ENCODE results near the gene ARHGEF17. TPM values are rescaled to one million over a fixed set of nuclear protein-coding genes. Genes with fewer than 3 reads are reported as not detected.

ARHGEF17 gene
- polyA plus RNA-seq, 3 donors, result 0.16 to 1.2 (median 0.55) TPM

DNA sequence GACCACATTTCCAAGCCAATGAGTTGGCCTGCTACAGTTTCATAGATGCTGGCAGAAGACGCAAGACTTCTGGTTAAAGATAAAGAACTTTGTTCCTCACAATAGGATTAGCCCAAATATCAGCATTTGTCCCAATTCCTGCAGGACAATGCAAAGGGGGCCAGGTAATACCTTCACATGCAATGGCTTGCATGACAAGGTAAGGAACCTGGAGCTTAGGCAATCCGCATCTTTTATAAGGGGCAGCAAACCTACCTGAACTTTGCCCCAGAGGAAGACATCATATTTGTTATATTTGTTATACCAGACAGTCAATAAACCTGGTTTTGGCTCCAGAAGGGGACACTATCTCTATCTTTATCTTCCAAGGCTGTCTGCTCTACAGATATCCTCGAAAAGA is 30.6 kb upstream of the ARHGEF17 start:
- no peaks in the 10 kb centered on the region for H3K9me3 Mint-ChIP-seq
- Histone ChIP-seq H3K79me2 (ENCODE audit: insufficient read depth, low read length) (no peaks in the 10 kb centered on the region), H3K36me3 (replicated peaks in 1 of 2; ENCODE audit: control insufficient read depth in 1 of 2, insufficient read depth in 2 of 2, low read length in 2 of 2) (no peaks in the 10 kb centered on the region), H3K27me3 (ENCODE audit: control insufficient read depth in 2 of 2, insufficient read depth in 2 of 2, low read length in 2 of 2) (no peaks in the 10 kb centered on the region), H3K4me1 (ENCODE audit: control insufficient read depth in 1 of 2, insufficient read depth in 2 of 2, low read length in 2 of 2) (peaks cover 62 to 67% of the 10 kb centered on the region in 2 donors), H3K9me3 (replicated peaks in 1 of 2; ENCODE audit: control insufficient read depth in 1 of 2, insufficient read depth in 1 of 2, low read length in 2 of 2) (no peaks in the 10 kb centered on the region), H3K4me2 (replicated peaks; ENCODE audit: extremely low read depth, low read length, poor library complexity, severe bottlenecking) (no peak overlapping the region), H4K20me1 (ENCODE audit: insufficient read depth, low read length) (no peaks in the 10 kb centered on the region), H3K9ac (ENCODE audit: insufficient read depth, low read length, poor library complexity, severe bottlenecking) (no peak overlapping the region), H3K4me3 (replicated peaks in 1 of 3; ENCODE audit: low read depth in 2 of 3, low read length in 3 of 3) (no peak overlapping the region), H2AFZ (ENCODE audit: insufficient read depth, low read depth, low read length, poor library complexity, severe bottlenecking) (no peak overlapping the region), H3K27ac (ENCODE audit: low read depth in 1 of 2, low read length in 2 of 2) (no peak overlapping the region)
- peaks cover 63% of the 10 kb centered on the region for H3K4me1 Mint-ChIP-seq
- H3K27me3 Mint-ChIP-seq (ENCODE audit: low read depth in 3 of 3), result peaks cover 0 to 7% (median 2%) of the 10 kb centered on the region in 3 donors
- 100% methylated on average over 1 of the region's 3 CpGs for WGBS (ENCODE audit: insufficient coverage)
- intact Hi-C loops (cut with micrococcal nuclease), result no loop called here
- H3K27ac Mint-ChIP-seq, result no peak overlapping the region
- no peak overlapping the region for H3K4me3 Mint-ChIP-seq
- DNase-seq, result no peak
- H3K36me3 Mint-ChIP-seq, result peaks cover 2 to 10% of the 10 kb centered on the region in 2 donors
- TF ChIP-seq, protein P1, sequence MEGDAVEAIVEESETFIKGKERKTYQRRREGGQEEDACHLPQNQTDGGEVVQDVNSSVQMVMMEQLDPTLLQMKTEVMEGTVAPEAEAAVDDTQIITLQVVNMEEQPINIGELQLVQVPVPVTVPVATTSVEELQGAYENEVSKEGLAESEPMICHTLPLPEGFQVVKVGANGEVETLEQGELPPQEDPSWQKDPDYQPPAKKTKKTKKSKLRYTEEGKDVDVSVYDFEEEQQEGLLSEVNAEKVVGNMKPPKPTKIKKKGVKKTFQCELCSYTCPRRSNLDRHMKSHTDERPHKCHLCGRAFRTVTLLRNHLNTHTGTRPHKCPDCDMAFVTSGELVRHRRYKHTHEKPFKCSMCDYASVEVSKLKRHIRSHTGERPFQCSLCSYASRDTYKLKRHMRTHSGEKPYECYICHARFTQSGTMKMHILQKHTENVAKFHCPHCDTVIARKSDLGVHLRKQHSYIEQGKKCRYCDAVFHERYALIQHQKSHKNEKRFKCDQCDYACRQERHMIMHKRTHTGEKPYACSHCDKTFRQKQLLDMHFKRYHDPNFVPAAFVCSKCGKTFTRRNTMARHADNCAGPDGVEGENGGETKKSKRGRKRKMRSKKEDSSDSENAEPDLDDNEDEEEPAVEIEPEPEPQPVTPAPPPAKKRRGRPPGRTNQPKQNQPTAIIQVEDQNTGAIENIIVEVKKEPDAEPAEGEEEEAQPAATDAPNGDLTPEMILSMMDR (IDR thresholded peaks at IDR 0.05), result no peak

DNA sequence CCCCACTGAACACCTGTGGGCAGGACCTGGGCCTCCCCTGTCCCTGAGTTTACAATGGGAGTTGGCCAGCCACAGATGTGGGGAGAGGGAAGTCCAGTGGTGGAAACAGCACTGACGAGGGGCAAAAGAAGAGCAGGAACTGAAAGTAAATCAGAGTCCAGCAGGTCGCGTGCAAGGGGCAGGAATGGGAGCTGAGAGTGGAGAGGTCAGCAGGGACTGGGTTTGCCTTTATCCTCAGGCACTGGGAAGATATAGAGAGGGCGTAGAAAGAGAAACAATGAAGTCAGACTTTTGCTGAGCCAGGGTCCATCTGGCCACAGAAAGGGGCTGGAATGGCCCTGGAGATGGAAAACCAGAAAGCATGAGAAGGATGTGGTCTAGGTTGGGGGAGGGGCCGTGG is 27.4 kb upstream of the ARHGEF17 start:
- peaks cover 63% of the 10 kb centered on the region for H3K4me1 Mint-ChIP-seq
- peak overlapping the region; percentile 64 to 86 for H3K4me3 Mint-ChIP-seq
- peaks cover 9 to 14% of the 10 kb centered on the region in 2 donors for H3K36me3 Mint-ChIP-seq
- no peaks in the 10 kb centered on the region for H3K9me3 Mint-ChIP-seq
- TF ChIP-seq, protein P1 (IDR thresholded peaks at IDR 0.05), result no peak
- DNase-seq, result peak; percentile 75 to 90 (median 86)
- Histone ChIP-seq H3K4me3 (replicated peaks in 1 of 3; ENCODE audit: low read depth in 2 of 3, low read length in 3 of 3) (peak overlapping the region in 1 of 3 experiments; percentile 41), H3K27ac (ENCODE audit: low read depth in 1 of 2, low read length in 2 of 2) (peak overlapping the region; percentile 71 to 78), H3K27me3 (ENCODE audit: control insufficient read depth in 2 of 2, insufficient read depth in 2 of 2, low read length in 2 of 2) (no peaks in the 10 kb centered on the region), H3K4me2 (replicated peaks; ENCODE audit: extremely low read depth, low read length, poor library complexity, severe bottlenecking) (peak overlapping the region; percentile 48), H2AFZ (ENCODE audit: insufficient read depth, low read depth, low read length, poor library complexity, severe bottlenecking) (no peak overlapping the region), H3K4me1 (ENCODE audit: control insufficient read depth in 1 of 2, insufficient read depth in 2 of 2, low read length in 2 of 2) (peaks cover 51 to 60% of the 10 kb centered on the region in 2 donors), H3K9me3 (replicated peaks in 1 of 2; ENCODE audit: control insufficient read depth in 1 of 2, insufficient read depth in 1 of 2, low read length in 2 of 2) (no peaks in the 10 kb centered on the region), H3K79me2 (ENCODE audit: insufficient read depth, low read length) (no peaks in the 10 kb centered on the region), H3K36me3 (replicated peaks in 1 of 2; ENCODE audit: control insufficient read depth in 1 of 2, insufficient read depth in 2 of 2, low read length in 2 of 2) (no peaks in the 10 kb centered on the region), H4K20me1 (ENCODE audit: insufficient read depth, low read length) (no peaks in the 10 kb centered on the region), H3K9ac (ENCODE audit: insufficient read depth, low read length, poor library complexity, severe bottlenecking) (peak overlapping the region; percentile 10)
- 21% methylated on average over 4 of the region's 5 CpGs for WGBS (ENCODE audit: insufficient coverage)
- intact Hi-C loops (cut with micrococcal nuclease), result no loop called here
- peaks cover 2 to 8% (median 3%) of the 10 kb centered on the region in 3 donors for H3K27me3 Mint-ChIP-seq (ENCODE audit: low read depth in 3 of 3)
- H3K27ac Mint-ChIP-seq, result peak overlapping the region; percentile 80 to 94 (median 92)
